DMS114 treated with DMSO at 0.1 percent for 48 hours (cell line): Measurements from ENCODE around the gene CFAP221.

ENCODE experiments used
- DNase-seq: peaks from one replicate; lab custom pipeline; 2025; ENCODE audit not compliant: unreplicated experiment; lab: John Stamatoyannopoulos, UW

The CFAP221 gene

DNA sequence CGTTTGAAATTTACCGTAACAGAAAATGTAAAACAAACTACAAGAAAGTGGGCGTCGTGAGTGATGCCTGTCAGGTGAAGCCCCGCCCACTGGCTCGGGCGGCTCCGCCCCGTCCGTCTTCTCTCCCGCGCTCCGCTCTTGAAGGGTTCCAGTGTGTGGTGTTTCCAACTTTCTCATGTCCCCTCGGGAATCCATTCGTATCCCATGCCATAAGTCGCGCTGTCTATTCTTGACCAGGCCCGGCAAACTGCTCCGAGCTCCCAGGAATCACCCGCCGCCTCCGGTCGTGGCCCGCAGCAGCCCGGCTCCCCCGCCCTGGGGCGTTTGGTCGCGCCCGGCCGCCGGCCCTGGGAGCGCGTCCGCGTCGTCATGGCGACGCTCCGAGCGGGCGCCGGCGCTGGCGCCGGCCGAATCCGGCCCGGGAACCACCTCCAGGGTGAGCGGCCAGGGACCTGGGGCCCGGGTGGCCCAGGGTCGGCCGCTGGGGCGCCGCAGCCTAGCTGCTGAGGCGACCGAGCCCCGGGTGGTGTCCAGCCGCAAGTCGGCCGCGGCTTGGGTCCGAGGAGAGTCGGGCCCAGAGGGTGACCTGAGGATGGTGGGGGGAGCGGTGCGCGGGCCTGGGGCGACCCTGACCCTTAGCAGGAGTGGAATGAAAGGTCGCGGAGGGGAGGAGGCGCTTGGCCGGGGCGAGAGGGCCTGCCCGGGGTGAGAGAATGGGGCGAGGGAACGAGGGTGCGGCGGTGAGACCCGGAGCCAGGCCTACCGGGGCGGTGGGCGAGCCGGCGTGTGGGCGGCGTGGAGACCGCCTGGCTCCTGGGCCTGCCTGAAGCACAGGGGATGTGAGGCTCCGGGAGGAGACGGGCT, at the start of gene CFAP221:
Gene CFAP221 (plus strand): TSS at position 375 of the 864 bp plus-strand sequence. CDS start 1,683 bp downstream, outside the sequence.
- peak; percentile 46 for DNase-seq

DNA sequence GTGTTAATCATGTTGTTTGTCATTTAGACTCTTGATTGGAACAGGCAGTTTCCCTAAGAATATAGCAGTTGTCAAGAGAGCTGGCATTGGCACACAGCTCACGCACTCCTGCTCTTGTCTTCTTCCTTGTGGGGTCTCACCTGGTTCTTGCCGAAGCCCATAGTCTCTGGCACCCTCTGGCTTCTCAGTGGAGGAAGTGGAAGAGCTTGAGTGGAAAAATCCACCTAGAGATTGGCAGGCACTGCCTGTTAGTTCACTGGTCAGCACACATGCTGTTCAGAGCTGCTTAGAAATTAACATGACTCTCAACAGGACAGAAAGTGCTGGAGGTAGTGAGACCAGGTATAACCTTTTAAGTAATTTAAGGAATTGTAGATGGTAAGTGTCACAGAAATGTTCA, 48.3 kb upstream of the CFAP221 start:
- DNase-seq = no peak

DNA sequence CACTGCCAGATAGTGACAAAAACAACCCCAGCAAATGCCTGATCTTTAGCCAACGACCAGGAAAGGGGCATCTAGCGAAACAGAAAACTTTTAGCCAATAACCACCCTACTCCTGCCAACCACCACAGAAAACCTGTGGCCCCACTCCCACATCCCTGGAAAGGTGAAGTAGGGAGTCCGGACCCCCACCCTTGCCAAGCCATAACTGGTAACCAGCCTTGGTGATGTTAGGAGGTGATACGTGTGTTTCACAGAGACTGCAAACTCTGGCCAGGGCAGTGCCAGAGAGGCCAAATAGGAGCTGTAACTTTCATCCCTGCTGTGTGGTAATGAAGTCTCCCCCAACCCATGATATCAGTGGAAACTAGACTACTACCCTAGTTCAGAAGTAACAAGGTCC, 47.6 kb upstream of the CFAP221 start:
- no peak for DNase-seq

DNA sequence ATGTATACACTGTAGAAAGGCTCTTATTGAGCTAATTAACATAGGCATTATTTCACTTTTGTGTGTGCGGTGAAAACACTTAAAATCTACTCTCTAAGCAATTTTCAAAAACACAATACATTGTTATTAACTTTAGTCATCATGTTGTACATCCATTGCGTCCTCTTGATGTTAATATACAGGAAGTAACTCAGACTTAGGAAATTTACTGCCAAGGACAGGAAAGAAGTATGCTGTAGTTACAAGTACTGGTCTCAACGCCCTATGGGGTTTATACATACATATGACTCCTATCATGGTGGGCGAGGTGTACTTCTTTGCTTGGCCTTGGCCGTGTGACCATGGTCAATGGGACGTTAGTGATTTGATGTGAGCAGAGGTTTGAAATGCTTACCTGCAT, 35.5 kb upstream of the CFAP221 start:
- DNase-seq = no peak

DNA sequence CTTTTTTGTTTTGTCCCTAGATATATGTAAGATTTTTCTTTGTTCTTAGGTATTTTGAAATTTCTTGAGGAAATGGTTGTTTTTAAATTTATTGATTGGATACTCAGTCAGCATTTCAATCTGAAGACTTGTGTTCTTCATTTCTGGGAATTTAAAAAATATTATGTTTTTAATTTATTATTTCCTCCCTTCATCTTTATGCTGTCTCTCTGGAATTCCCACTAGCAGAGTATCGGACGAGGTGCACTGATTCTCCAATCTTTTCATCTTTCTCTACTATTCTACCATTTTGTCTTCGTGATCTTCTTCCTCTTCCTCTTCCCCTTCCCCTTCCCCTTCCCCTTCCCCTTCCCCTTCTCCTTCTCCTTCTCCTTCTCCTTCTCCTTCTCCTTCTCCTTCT, 32.3 kb upstream of the CFAP221 start:
- DNase-seq = no peak

DNA sequence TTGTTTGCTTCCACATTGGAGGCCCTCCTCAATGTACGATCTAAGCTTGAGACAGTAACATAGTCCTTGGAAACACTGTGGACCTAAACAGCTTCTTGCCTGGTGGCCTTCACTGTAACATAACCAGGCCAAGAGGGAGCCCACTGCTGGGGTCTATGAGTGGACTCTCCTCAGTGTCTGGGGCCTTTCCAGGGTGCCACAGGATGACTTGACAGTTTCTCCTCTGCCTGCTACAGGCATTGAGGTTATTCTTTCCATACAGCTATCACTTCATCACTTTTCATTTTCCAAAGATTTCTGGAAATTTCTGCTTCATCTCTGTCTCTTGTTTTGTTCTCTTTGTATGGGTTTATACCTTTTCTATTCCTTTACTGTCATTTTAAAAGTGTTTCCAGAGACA, 31.3 kb upstream of the CFAP221 start:
- no peak for DNase-seq

DNA sequence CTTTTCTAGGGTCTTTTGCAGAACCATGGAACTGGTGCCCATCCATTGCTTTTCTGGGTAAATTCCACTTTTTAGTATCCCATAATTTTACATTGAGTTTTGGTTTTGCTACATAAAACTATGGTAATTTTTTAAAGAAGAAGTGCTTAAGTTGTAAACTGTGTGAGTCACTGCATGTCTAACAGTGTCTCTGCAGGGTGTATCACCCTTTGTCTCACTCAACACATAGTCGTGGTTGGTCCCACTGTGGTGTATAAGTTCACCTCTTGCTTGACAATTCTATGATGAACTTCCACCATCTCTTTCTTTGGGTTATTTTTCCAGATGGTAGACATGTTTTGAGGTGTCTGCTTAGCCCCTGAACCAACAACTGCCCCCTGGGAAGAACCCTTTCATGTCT, 30.4 kb upstream of the CFAP221 start:
- no peak for DNase-seq

DNA sequence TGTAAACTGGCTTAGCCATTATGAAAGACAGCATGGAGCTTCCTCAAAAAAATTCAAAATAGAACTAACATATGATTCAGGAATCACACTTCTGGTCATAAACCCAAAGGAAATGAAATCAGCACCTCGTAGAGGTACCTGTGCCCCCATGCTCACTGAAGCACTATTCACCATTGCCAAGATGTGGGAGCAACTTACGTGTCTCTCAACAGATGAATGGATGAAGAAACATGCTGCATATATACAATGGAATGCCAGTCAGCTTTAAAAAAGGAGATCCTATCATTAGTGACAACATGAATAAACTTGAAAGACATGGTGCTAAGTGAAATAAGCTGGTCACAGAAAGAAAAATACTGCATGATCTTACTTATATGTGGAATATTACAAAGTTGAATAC, 28.1 kb upstream of the CFAP221 start:
- DNase-seq = no peak

DNA sequence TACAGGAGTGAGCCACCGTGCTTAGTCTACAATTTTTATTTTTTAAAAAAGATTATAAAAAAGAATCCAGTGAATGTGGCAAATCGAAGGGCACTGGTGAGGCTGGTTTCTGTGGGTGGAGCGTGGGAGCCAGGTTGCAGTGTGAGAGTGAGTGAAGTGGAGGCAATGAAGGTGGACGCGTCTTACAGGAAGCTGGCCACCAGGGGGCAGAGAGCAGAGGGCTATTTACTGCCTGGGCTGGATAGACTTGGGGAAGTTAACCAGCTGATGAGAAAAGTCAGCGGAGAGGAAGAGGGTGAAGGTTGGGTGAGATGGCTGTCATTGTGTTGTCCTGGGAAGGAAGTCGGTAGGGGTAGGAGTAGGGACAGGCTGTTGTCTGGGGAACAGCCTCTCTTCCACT, 26.8 kb upstream of the CFAP221 start:
- DNase-seq = no peak

DNA sequence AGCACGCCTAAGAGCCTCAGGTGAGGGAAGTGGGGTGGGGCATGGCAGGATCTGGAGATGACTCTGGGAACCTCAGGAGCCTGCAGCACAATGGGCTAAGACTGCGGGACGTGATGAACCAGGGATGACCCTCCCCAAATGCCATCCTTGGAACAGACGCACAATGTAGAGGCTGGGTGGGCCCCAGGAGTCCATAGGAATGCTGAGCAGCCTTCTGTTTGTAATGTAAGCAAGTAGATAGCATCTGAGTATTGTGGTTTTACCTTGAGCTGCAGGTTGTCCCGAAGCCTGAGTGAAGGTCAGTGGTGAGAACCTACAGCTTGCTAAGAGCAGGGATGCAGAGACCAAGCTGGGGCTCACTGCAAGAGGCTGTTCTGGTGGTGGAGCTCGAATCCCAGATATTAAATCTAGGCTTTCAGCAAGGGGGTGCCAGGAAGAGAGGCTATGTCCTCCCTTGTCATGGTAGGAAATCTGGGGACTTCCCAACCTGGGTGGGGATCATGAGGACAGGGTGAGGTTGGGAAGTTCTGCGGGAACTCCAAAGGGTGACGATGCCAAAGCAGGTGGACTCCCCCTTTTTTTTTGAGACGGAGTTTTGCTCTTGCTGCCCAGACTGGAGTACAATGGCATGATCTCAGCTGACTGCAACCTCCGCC, 25.7 kb upstream of the CFAP221 start:
- DNase-seq = no peak

DNA sequence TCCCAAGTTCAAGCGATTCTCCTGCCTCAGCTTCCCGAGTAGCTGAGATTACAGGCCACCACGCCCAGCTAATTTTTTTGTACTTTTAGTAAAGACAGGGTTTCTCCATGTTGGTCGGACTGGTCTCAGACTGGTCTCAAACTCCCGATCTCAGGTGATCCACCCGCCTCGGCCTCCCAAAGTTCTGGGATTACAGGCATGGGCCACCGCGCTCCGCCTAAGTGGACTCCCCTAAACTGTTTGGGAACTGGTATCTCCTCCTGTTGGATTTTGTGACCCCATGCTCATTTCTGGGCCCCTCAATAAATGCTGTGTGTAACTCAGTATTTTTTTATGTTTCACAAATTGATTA, 25.2 kb upstream of the CFAP221 start:
- DNase-seq = no peak

DNA sequence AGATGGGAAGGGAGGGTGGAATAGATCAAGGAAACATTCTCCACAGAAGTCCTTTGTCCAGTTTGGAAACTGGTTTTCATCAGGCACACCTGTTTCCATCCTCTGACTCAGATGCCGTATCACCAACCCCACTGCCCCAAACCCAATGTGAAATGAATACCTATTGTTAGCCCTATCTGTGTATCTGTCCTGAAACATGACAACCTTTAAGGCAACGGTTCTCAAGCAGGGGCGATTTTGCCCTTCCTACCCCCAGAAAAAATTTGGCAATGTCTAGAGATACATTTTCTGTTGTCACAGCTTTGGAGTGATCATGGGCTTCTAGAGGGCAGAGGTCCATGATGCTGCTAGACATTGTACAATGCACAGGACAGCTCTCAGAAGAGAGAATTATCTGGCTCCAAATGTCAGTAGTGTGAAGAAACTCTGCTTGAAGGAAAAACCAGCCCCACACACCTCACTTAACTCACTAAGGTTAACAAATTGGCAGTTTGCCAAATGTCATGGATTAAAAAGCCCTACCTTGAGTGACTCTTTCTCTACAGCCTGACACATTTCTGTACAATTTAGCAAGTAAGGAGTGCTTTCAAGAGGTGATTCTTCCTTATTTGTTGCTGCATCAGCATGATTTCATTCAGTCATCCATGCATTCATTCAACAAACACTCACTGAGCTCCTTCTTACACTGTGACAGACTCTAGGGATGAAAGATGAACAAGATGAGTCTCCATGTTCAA, 23.4 kb upstream of the CFAP221 start:
- no peak for DNase-seq

DNA sequence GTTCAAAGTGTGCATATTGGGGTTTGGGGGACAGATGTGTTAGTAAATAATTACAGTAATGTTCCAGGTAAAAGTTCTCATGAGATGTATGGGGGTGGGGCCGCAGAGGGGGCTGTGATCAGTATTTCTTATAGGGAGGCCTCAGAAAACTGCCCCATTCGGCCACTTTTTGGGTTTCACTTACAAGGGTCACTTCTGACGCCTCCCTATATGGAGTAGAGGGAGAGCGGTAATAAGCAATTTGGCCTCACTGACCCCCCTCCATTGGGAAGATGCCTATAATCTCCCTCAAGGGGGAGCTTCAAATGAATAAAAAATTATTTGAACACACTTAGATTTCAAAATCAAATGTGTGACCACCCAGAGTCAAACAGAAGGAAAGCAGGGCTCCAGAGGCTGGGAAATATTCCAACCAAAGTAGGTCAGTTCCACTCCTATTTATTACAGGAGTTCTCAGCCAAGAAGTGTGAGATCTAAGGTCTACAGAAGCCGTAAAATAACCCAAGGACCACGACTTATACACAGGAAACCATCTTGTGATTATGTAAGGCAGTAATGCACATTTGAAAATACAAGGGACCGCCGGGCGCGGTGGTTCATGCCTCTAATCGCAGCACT, 22.7 kb upstream of the CFAP221 start:
- DNase-seq = no peak

DNA sequence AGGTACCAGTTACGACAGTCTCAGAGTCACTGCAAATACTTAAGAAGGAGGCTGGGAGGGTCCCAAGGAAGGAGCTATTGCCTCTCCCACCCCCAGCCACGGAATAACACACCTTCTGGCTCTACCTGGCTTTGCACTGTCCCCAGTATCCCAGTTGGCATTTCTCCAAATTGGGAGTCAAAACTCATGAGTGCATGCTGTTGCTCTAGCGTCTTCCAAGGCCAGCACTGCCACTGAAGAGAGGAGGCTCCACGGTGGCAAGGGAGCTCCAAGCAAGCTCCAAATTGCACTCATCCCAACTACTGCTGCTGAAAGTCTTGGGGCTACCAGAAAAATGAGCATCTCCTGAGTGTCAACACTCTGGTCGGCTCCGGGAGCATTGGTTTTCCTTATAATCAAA, 21.6 kb upstream of the CFAP221 start:
- DNase-seq = no peak

DNA sequence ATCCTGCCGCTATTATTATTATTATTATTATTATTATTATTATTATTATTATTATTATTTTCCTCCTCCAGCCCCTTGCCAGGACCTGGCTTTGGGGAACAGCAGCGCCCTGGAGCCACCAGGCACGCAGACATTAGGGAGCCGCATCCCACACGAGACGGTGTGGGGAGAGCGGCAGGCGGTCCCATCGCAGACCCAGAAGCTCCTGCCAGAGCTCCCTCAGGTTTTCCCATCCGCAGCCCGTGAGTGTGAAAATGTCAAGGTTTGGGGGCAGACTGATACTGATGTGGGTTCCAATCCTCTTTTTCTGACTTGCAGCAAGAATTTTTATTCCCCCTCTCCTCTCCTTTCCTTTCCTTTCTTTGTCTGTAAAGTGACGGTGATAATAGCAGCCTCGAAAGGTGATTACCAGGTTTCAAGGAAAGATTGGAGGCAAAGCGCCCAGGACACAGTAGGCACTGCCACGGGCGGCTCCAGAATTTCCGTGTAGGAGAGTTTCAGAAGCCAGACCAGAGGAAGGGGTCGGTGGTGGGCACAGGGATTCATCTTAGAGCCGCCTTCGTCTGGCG, 20.8 kb upstream of the CFAP221 start:
- DNase-seq = no peak

DNA sequence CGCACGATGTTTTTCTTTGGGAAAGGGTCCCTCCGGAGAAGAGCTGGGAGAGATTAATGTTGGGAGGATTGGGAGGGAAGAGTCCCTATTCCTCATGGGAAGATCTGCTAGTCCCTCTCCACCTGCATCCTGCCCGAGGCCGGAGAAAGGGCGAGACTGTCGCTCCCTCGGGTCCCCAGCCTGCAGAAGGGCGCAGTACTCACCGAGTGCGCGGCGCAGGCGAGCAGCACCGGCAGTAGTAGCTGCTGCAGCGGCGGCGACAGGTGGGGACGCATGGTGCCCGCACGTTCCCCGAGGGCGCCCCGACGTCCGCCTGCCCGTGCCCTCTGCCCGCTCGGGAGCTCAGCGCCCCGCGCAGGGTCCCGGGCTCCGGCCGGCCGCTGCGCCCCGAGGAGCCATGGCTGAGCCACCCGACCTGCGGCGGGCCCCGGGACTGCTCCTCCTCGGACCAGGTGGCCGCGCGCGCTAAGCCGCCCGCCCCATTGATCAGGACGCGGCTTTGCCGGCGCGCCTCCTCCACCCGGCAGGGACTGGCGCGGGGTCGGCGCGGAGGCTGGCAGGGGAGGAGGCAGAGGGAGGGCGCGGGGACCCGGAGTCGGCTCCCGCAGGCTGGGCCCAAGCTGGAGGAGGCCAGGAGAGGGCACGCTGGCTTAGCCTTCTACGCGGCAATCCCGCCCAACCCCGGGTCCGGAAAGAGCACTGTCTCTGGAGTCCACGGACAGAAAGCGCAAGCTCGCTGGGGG, 20.1 kb upstream of the CFAP221 start, which contains the start of gene SCTR:
Gene SCTR (minus strand): TSS at position 532 of the 743 bp plus-strand sequence. CDS start 257 bp downstream, at position 275.
- no peak for DNase-seq

DNA sequence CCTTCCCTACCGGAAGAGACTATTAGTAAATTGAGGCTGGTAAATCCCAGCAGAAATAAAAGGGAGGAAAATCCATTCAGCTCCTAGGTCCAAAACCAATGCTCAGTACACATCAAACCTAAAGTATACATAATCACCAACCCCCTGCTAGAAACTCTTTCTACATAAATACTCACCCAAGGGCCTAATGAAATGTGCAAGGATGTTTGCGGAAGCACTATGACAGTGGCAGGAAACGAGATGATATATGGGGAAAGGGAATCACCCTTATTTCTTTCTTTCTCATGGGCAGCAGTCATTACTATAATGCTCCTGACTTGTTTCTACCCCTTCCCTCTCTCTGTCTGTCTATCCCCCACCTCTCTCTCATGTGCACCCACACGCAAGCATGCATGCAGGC, 18.6 kb upstream of the CFAP221 start:
- no peak for DNase-seq

DNA sequence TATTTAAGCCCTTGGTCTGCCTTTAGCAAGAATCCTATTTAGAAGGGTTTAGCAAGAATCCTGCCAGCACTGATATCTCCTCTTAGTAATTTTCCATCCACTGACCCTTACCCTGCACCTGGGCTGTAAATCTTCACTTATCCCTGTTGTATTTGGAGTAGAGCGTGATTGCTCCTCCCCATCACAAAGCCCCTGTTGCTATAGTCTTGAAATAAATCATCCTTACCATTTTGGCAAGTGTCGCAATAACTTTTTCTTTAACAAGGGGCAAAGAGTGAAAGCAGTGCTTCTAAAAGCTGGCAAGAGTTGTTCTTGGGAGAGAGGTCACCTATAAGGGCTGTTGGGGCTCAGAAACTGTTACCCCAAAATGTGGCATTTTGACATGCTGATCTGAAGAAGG, 16.2 kb upstream of the CFAP221 start:
- no peak for DNase-seq

DNA sequence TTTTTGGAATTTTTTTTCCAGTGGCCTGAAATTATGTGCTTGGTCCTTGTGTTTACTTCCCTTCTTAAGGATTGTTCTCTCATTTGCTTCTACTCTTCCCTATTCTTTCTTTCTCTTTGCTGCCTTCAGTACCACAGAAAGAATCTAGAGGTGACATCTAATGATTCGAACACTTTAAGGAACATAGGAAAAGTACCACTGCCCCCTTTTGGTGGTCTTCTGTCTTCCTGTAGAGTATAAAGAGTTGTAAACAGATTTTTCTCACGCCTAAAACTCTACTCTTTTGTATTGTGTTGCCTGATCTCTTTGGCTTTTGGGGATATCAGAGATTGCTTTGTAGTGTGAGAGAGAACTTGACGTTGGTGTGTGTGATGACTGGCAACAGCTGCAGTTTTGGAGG, 13.0 kb upstream of the CFAP221 start:
- DNase-seq = no peak

DNA sequence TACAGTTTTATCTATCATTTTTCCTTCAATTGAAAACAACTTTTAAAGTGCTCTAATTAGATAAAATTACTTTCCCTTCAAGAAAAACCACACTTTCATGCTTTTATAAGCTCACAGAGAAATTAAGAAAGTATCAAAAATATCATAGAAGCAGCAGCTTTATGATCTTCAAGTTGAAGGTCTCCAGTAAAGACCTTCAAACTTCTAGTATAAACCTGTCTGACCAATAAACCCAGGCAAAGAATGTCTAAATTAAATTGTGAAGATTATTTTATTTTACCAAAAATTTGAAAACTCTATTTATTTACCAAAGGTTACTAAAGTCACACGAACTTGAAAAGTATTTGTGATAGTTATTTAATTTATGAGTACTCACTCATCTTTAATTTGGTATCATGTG, 10.7 kb upstream of the CFAP221 start:
- no peak for DNase-seq
